GM21526 (cell line): Measurements from ENCODE around the gene MFSD2A.
"Not testable (repeated sequence)": the region's sequence is repeated elsewhere in the genome, so short reads cannot be mapped to it uniquely, and the experiment has no call there.

Source experiments
- ATAC-seq: cut with Tn5 transposase; IDR thresholded peaks from one replicate; pipeline ENCODE4 v1.9.1; 2021; ENCODE audit warnings: moderate library complexity; ENCODE audit not compliant: unreplicated experiment, low FRiP score

The MFSD2A gene

DNA sequence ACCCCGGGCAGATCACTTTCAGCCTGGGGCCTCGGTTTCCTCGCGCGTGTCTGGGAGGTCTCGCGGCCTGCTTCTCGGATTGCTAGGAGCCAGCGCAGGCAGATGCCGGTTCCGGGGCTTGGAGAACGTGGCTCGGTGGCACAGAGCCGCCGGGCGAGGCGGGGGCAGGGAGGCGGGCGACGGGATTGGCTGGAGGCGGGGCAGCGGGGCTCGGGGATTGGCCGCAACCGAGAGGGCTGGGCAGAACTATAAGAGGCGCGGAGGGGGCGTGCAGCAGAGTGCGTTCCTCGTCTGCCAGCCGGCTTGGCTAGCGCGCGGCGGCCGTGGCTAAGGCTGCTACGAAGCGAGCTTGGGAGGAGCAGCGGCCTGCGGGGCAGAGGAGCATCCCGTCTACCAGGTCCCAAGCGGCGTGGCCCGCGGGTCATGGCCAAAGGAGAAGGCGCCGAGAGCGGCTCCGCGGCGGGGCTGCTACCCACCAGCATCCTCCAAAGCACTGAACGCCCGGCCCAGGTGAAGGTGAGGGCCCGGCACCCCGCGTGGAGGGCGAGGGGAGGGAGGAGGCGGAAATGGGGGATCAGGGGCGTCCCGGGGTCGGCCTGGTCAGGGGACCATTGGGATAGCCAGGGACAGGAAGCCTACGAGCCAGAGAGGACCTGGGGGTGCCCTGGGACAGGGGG lies at the start of gene MFSD2A:
MFSD2A (plus strand) TSS at position 276 of the 677 bp plus-strand sequence; CDS start at position 424, 148 bp downstream.
- peak; percentile 47 for ATAC-seq

GRCh38 chr1:39905172-39905571 lies 49.8 kb upstream of the MFSD2A start:
- ATAC-seq, result no peak

GRCh38 chr1:39907528-39908453 lies 47.2 kb upstream of the MFSD2A start:
- no peak for ATAC-seq

DNA sequence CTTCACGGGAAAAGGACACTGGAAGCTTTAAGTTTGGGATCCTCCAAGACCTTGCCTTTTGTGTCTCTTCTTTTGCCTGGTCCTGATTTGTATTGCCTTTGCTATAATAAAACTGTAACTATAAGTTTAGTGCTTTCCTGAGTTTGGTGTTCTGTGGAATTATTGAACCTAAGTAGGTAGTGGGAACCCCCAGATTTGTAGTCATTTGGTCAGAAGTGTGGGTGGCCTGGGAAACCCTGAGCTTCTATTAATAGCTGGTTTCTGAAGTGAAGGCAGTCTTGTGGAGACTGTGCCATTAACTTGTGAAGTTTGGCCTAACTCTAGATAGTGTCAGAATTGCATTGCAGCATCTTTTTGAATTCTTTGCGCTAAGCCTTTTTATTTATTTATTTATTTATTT lies 46.4 kb upstream of the MFSD2A start:
- ATAC-seq, result no peak

- no peak for ATAC-seq
Observed at GRCh38 chr1:39910263-39910662, 44.7 kb upstream of the MFSD2A start.

- ATAC-seq, result not testable (repeated sequence)
Observed at GRCh38 chr1:39913136-39913535, 41.8 kb upstream of the MFSD2A start.

DNA sequence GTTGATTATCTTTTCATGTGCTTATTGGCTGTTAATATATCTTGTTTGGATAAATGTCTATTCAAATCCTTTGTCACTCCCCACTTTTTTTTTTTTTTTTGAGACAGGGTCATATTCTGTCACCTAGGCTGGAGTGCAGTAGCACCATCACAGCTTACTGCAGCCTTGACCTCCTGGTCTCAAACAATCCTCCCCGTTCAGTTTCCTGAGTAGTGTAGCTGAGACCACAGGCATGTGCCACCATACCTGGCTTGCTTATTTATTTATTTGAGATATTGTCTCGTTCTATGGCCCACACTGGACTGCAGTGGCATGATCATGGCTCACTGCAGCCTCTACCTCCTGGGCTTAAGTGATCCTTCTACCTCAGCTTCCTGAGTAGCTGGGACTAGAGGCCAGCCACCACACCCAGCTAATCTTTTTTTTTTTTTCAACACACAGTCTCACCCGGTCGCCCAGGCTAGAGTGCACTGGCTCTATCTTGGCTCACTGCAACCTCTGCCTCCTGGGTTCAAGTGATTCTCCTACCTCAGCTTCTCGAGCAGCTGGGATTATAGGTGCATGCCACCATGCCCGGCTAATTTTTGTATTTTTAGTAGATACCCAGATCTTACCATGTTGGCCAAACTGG lies 39.3 kb upstream of the MFSD2A start:
- ATAC-seq, result no peak

GRCh38 chr1:39917825-39918224 lies 37.1 kb upstream of the MFSD2A start:
- ATAC-seq, result no peak

DNA sequence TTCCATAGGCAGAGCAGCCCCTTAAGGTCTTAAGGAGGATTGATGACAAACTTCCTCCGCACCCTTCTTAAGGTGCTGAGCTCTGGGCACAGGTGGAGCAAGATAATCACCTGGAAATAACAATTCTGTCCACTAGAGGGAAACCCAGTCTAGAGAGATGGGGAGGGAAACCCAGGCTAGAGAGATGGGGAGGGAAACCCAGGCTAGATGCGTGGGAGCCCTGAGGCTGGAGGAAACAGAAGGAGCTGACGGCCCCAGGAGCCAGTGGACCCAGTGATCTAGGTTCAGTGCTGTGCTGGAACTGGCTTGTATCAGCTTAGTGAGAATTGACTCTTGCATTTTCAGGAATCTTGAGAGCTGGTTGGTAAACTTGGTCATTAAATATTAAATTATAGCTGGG lies 35.4 kb upstream of the MFSD2A start:
- ATAC-seq, result no peak

DNA sequence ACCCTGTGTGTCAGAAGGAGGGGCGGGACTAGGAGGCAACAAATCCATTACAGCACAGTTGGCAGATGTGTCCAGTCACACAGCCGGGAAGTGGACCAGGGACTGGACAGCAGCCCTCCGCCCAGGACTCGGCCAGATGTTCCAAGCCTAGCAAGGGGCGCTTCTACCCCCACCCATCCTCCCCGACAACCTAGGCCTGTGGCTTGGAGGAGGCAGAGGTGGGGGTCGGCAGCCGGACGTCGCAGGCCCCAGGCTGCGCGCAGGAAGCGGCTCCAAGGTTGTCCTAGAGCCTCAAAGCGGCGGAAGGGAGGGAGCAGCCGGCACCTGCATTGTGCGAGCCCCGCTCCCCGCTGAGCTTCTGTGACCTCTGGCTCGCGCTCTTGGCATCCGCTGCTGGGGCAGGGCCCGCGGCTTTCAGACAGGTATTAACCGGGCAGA lies 32.7 kb upstream of the MFSD2A start:
- no peak for ATAC-seq

DNA sequence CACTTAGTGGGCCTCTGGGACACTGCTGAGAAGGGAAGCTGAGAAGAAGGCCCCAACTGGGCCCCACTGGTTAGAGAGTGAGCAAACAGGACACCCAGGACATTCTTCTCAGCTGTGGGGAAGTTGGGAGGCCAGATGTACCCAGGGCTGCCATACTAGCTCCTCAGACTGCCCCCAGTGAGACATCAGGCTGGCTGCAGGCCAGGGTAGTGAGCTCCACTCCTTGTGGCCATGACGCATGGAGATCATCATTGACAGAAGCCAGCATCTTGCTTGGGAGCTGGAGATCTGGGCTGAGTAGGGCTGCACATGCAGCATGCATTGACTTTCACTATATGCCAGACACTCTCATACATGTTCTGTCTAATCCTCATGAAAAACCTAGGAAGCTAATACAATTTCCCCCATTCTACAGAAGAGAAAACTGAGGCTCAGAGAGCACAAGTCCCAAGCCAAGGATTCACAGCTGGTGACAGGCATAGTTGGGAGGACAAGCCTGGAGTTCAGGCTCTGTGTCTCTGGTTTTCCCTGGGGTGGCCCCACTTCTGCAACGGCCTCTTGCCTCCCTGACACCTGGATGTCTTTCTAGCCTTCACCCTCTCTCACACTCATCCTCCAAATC lies 29.1 kb upstream of the MFSD2A start:
- ATAC-seq, result no peak

- ATAC-seq, result no peak
Observed at GRCh38 chr1:39926343-39926793, 28.6 kb upstream of the MFSD2A start.

- ATAC-seq, result no peak
Observed at GRCh38 chr1:39926820-39927219, 28.1 kb upstream of the MFSD2A start.

- ATAC-seq, result no peak
Observed at GRCh38 chr1:39927538-39927937, 27.4 kb upstream of the MFSD2A start.

DNA sequence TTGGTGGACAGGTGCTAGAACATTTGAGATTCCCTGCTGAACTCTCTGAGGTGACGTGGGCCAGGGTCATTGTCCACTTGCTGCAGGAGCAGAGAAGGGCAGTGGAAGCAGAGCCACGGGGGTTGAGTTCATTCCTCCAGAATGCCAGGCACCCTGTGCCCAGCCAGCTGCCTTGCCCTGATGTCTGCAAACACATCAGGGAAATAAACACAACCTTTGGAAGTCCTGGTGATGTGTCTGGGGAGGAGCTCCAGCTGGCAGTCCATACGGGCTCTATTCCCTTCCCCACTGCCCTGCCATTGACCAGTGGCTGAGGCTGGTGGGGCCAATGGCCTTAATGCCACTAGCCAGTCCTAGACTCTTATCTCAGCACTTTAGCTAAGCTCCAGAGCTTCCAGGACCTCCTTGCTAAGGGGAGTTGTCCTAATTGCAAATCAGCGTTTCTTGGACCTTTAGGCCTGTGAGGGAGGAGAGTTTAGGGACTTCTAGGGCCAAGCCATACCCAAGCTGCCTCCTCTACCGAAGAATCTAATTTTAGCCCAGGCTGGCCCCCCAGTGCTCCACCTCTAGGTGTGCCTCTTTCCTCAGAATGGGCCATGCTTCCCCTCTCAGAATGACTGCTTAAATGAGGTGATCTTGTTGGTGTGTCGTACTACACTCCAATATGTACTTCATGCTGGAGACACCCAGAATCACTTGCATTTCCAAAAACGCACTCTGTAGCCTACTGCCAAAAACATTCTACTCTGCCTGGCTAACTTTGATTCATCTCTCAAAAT lies 25.9 kb upstream of the MFSD2A start:
- no peak for ATAC-seq

GRCh38 chr1:39933956-39934941 lies 20.7 kb upstream of the MFSD2A start:
- ATAC-seq, result no peak

- ATAC-seq, result no peak
Observed at GRCh38 chr1:39936724-39937491, 18.0 kb upstream of the MFSD2A start.

DNA sequence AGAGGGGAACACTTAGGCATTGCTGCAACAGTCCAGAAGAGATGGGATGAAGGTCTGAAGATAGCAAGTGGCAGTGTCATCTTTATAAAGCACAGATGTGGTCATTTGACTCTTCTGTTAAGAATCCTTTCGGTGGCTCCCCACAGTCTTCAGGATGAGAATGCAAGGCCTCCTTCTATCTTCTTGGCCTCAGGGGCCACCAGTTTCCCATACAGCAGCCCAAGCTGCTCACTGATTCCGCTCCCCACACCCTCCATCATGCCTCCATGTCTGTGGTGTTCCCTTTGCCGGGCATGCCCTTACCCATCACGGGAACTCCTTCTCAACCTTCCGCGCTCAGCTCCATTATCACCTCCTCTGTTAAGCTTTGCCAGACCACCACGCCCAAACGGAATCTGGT lies 16.1 kb upstream of the MFSD2A start:
- no peak for ATAC-seq
